IMR-90 (cell line): ENCODE data around the gene SEMA6A. TPM values are rescaled to one million over a fixed set of nuclear protein-coding genes. Genes with fewer than 3 reads are reported as not detected.

Source experiments
- ATAC-seq: fragments of 200-7000 bp; cut with Tn5 transposase; 2 replicates; pipeline ENCODE4 v1.9.1; 2020; ENCODE audit warnings: low read depth, mild to moderate bottlenecking, moderate library complexity
- BruUV-seq: library from RNA; stranded (reverse); fragments of 400-500 nt; replicated peaks from 2 replicates; lab custom pipeline; 2021; lab: Mats Ljungman, UMichigan
- CTCF ChIA-PET: fragments of 300-600 bp; formaldehyde crosslinking; extraction: SDS; loops from one replicate; lab custom pipeline; 2021; ENCODE audit warnings: antibody characterized with exemption; lab: Yijun Ruan, JAX
- POLR2A ChIA-PET: fragments of 300-600 bp; sonication (Branson Sonifier 250); formaldehyde crosslinking; loops from one replicate; lab custom pipeline; 2022; ENCODE audit warnings: antibody characterized with exemption; ENCODE audit not compliant: unreplicated experiment; lab: Charles Lee
- DNase-seq: peaks from one replicate; pipeline ENCODE4 v3.0.0; 2013
- H2AFZ ChIP-seq: replicated peaks from 2 replicates; pipeline ENCODE3; 2013; ENCODE audit warnings: low read length, mild to moderate bottlenecking; ENCODE audit not compliant: poor library complexity
- H2AK5ac ChIP-seq: 2 replicates; pipeline ENCODE4 v1.6.1; 2013; ENCODE audit warnings: low read depth, low read length, inconsistent platforms
- H2AK9ac ChIP-seq: replicated peaks from 2 replicates; pipeline ENCODE3; 2013; ENCODE audit warnings: mild to moderate bottlenecking, low read depth, low read length, moderate library complexity; ENCODE audit not compliant: poor library complexity
- H2BK120ac ChIP-seq: 2 replicates; pipeline ENCODE4 v1.6.1; 2013; ENCODE audit warnings: low read depth, low read length, inconsistent platforms
- H2BK15ac ChIP-seq: 3 replicates; pipeline ENCODE4 v1.6.1; 2013; ENCODE audit warnings: low read depth, low read length, inconsistent platforms
- H2BK20ac ChIP-seq: 2 replicates; pipeline ENCODE4 v1.6.1; 2013; ENCODE audit warnings: low read depth, mild to moderate bottlenecking, inconsistent platforms, low read length, moderate library complexity
- H2BK5ac ChIP-seq: 2 replicates; pipeline ENCODE4 v1.6.1; 2013; ENCODE audit warnings: mild to moderate bottlenecking, low read depth, low read length, inconsistent platforms; ENCODE audit not compliant: poor library complexity, severe bottlenecking
- H3K14ac ChIP-seq: replicated peaks from 2 replicates; pipeline ENCODE4 v1.6.1; 2013; ENCODE audit warnings: low read depth, low read length, inconsistent platforms
- H3K18ac ChIP-seq: 2 replicates; pipeline ENCODE4 v1.6.1; 2013; ENCODE audit warnings: low read depth, low read length, control low read depth
- H3K23ac ChIP-seq: 2 replicates; pipeline ENCODE4 v1.6.1; 2013; ENCODE audit warnings: low read depth, low read length, inconsistent platforms
- H3K27ac ChIP-seq: 2 replicates; pipeline ENCODE4 v1.5.1; 2013; ENCODE audit warnings: mild to moderate bottlenecking, control low read depth, low read length; ENCODE audit not compliant: insufficient read depth
- H3K27me3 ChIP-seq: 2 replicates; pipeline ENCODE4 v1.6.1; 2013; ENCODE audit warnings: low read length; ENCODE audit not compliant: control insufficient read depth, insufficient read depth
- H3K36me3 ChIP-seq: 2 replicates; pipeline ENCODE4 v1.6.1; 2013; ENCODE audit warnings: low read length, mixed read lengths; ENCODE audit not compliant: control insufficient read depth, insufficient read depth
- H3K4ac ChIP-seq: 2 replicates; pipeline ENCODE4 v1.6.1; 2013; ENCODE audit warnings: low read depth, low read length, inconsistent platforms
- H3K4me1 ChIP-seq: 2 replicates; pipeline ENCODE4 v1.6.1; 2013; ENCODE audit warnings: low read length, mixed read lengths; ENCODE audit not compliant: control insufficient read depth, insufficient read depth
- H3K4me2 ChIP-seq: 2 replicates; pipeline ENCODE4 v1.6.1; 2013; ENCODE audit warnings: low read depth, mild to moderate bottlenecking, control low read depth, low read length, moderate library complexity
- H3K4me3 ChIP-seq: 2 replicates; pipeline ENCODE4 v1.5.1; 2013; ENCODE audit warnings: low read depth, mild to moderate bottlenecking, control low read depth, low read length, moderate library complexity; ENCODE audit not compliant: insufficient read depth
- H3K56ac ChIP-seq: 2 replicates; pipeline ENCODE4 v1.6.1; 2013; ENCODE audit warnings: low read length, inconsistent platforms; ENCODE audit not compliant: insufficient read depth; ENCODE audit errors: extremely low read depth
- H3K79me1 ChIP-seq, 2 experiments: 2 replicates each; pipeline ENCODE4 v1.6.1; 2013; ENCODE audit warnings: low read length in 2 of 2, inconsistent platforms in 1 of 2, low read depth in 1 of 2
- H3K9ac ChIP-seq: 2 replicates; pipeline ENCODE4 v1.6.1; 2013; ENCODE audit warnings: low read depth, low read length, control low read depth
- H3K9me1 ChIP-seq: 2 replicates; pipeline ENCODE4 v1.6.1; 2013; ENCODE audit warnings: low read length, inconsistent platforms; ENCODE audit not compliant: insufficient read depth
- H3K9me3 ChIP-seq: 2 replicates; pipeline ENCODE4 v1.6.1; 2013; ENCODE audit warnings: low read length; ENCODE audit not compliant: control insufficient read depth, insufficient read depth
- H4K20me1 ChIP-seq: 2 replicates; pipeline ENCODE4 v1.6.1; 2013; ENCODE audit warnings: low read length, inconsistent platforms; ENCODE audit not compliant: insufficient read depth
- H4K5ac ChIP-seq: 2 replicates; pipeline ENCODE4 v1.6.1; 2013; ENCODE audit warnings: mild to moderate bottlenecking, low read depth, low read length, control low read depth
- H4K8ac ChIP-seq, 2 experiments: 2 replicates each; pipeline ENCODE4 v1.6.1; 2013; ENCODE audit warnings: low read depth in 2 of 2, low read length in 2 of 2, control low read depth in 1 of 2, inconsistent platforms in 1 of 2
- H4K91ac ChIP-seq: 2 replicates; pipeline ENCODE4 v1.6.1; 2013; ENCODE audit warnings: low read depth, low read length, inconsistent platforms; ENCODE audit not compliant: insufficient read depth
- CEBPB ChIP-seq: IDR thresholded peaks from 2 replicates; pipeline ENCODE4 v1.6.1; 2012; ENCODE audit warnings: low read depth, low read length, improper control_type of control experiment
- MAFK ChIP-seq: IDR thresholded peaks from 2 replicates; pipeline ENCODE4 v1.6.1; 2012; ENCODE audit warnings: low read depth, low read length, improper control_type of control experiment
- MAZ ChIP-seq: IDR thresholded peaks from 2 replicates; pipeline ENCODE4 v1.6.1; 2012; ENCODE audit warnings: low read depth, mild to moderate bottlenecking, low read length, improper control_type of control experiment, moderate library complexity, borderline replicate concordance
- NFE2L2 ChIP-seq: fragments of 150-350 bp; IDR thresholded peaks from 2 replicates; pipeline ENCODE4 v1.6.1; 2016; ENCODE audit warnings: low read depth, mild to moderate bottlenecking, low read length
- POLR2A ChIP-seq: IDR thresholded peaks from 2 replicates; pipeline ENCODE4 v1.6.1; 2012; ENCODE audit warnings: mild to moderate bottlenecking, low read depth, low read length
- RCOR1 ChIP-seq: IDR thresholded peaks from 2 replicates; pipeline ENCODE4 v1.6.1; 2012; ENCODE audit warnings: mild to moderate bottlenecking, low read length, improper control_type of control experiment; ENCODE audit not compliant: insufficient replicate concordance
- RFX5 ChIP-seq: IDR thresholded peaks from 2 replicates; pipeline ENCODE4 v1.8.0; 2012; ENCODE audit warnings: low read depth, mild to moderate bottlenecking, low read length, moderate library complexity
- SMC3 ChIP-seq: fragments of 150-350 bp; IDR thresholded peaks from 2 replicates; pipeline ENCODE4 v1.6.1; 2016; ENCODE audit warnings: low read depth, mild to moderate bottlenecking, antibody characterized with exemption, low read length, moderate library complexity
- WGBS, 2 experiments: methylation state at CpG; one replicate each; pipeline versions ENCODE4 v1.1.5 to v1.1.7; 2013; ENCODE audit warnings: missing lambda C conversion rate in 2 of 2; ENCODE audit not compliant: insufficient read length in 1 of 2; ENCODE audit errors: extremely low coverage in 2 of 2; 5-methylcytosine and 5-hydroxymethylcytosine counted together
- dilution Hi-C: fragments of 300-500 bp; cut with HindIII; formaldehyde crosslinking; loops from one replicate; pipeline ENCODE4 v1.14.3; 2018; ENCODE audit warnings: low sequenced_read_pairs; ENCODE audit not compliant: unreplicated experiment
- in situ Hi-C: fragments of 300-500 bp; cut with MboI; formaldehyde crosslinking; loops from 3 replicates; pipeline ENCODE4 v1.14.3; 2019; ENCODE audit warnings: low sequenced_read_pairs, inconsistent platforms, mixed read lengths
- intact Hi-C: fragments of 100-400 bp; cut with micrococcal nuclease; formaldehyde crosslinking; loops from 2 replicates; pipeline ENCODE4 v1.10.0; 2022
- polyA plus RNA-seq, 3 experiments: library from polyadenylated mRNA; depleted of rRNA; stranded (reverse); fragments of >200 nt; gene quantifications; 2 replicates each; pipeline ENCODE4 v1.2.3, GENCODE V29; 2012; ENCODE audit warnings: low replicate concordance in 1 of 3
- total RNA-seq: library from RNA; depleted of rRNA; stranded (reverse); fragments of >200 nt; gene quantifications from 2 replicates; pipeline ENCODE4 v1.2.3, GENCODE V29; 2012
- TF ChIP-seq, protein P1 (sequence below): conservative IDR thresholded peaks from 2 replicates; pipeline ENCODE4 v1.5.1; 2012; ENCODE audit warnings: mild to moderate bottlenecking, low read depth, low read length, improper control_type of control experiment
- TF ChIP-seq, protein P2 (sequence below): fragments of 150-350 bp; IDR thresholded peaks from 2 replicates; pipeline ENCODE4 v1.6.1; 2017; ENCODE audit warnings: mild to moderate bottlenecking, antibody characterized with exemption, low read length, low read depth

Gene SEMA6A
- total and polyA plus RNA-seq, 2 of the 4 experiments (the other 2 are of a cell fraction), result 0.27 to 0.36 TPM

DNA sequence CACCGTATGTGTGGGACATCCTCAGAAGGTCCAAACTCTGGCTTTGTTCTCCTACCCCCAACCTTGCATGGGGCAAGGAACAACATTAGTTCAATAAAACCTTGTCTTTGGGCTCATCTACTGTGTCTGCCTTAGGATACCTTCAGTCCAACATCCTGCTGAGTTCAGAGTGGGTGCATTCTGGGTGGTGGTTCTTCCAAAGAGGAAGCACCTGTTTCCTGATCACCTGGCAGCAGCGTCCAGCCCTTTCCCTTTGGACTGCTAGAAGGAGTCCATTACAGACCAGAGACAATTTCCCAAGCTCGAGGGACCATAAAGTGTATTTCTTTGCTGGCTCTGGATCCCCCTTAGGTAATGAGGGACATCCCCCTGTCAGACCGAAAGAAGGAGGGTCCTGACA, 154.1 kb downstream of the SEMA6A start:
- Histone ChIP-seq H2AK5ac (no peak overlapping the region), H3K4me1 (no peaks in the 10 kb centered on the region), H3K9ac (no peak overlapping the region), H4K8ac (no peak overlapping the region), H4K20me1 (no peaks in the 10 kb centered on the region), H3K18ac (no peak overlapping the region), H4K5ac (no peak overlapping the region), H3K4me2 (no peak overlapping the region), H3K9me3 (no peaks in the 10 kb centered on the region), H3K23ac (no peak overlapping the region), H2BK5ac (no peak overlapping the region), H3K27me3 (no peaks in the 10 kb centered on the region), H3K79me1 (no peaks in the 10 kb centered on the region), H3K9me1 (no peaks in the 10 kb centered on the region), H4K91ac (no peak overlapping the region), H3K4me3 (no peak overlapping the region), H2AFZ (no peak overlapping the region), H2AK9ac (no peak overlapping the region), H2BK20ac (no peak overlapping the region), H3K36me3 (no peaks in the 10 kb centered on the region), H2BK15ac (no peak overlapping the region), H3K14ac (no peak overlapping the region), H2BK120ac (no peak overlapping the region), H3K27ac (no peak overlapping the region), H3K56ac (no peak overlapping the region), H3K4ac (no peak overlapping the region)
- ChIA-PET CTCF (no interaction called here), POLR2A (no interaction called here)
- DNase-seq (no peak), ATAC-seq (no peak)
- BruUV-seq, result no TSS peak
- in situ Hi-C loops, result no loop called here
- no CpG with 5 or more reads among the region's 4 CpGs for WGBS, 2 experiments
- intact Hi-C loops, result no loop called here
- TF ChIP-seq POLR2A (no peak), RFX5 (no peak), CEBPB (no peak), SMC3 (no peak), RCOR1 (no peak), MAZ (no peak), MAFK (no peak), NFE2L2 (no peak)
- TF ChIP-seq, protein P1, sequence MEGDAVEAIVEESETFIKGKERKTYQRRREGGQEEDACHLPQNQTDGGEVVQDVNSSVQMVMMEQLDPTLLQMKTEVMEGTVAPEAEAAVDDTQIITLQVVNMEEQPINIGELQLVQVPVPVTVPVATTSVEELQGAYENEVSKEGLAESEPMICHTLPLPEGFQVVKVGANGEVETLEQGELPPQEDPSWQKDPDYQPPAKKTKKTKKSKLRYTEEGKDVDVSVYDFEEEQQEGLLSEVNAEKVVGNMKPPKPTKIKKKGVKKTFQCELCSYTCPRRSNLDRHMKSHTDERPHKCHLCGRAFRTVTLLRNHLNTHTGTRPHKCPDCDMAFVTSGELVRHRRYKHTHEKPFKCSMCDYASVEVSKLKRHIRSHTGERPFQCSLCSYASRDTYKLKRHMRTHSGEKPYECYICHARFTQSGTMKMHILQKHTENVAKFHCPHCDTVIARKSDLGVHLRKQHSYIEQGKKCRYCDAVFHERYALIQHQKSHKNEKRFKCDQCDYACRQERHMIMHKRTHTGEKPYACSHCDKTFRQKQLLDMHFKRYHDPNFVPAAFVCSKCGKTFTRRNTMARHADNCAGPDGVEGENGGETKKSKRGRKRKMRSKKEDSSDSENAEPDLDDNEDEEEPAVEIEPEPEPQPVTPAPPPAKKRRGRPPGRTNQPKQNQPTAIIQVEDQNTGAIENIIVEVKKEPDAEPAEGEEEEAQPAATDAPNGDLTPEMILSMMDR, result no peak
- TF ChIP-seq, protein P2, sequence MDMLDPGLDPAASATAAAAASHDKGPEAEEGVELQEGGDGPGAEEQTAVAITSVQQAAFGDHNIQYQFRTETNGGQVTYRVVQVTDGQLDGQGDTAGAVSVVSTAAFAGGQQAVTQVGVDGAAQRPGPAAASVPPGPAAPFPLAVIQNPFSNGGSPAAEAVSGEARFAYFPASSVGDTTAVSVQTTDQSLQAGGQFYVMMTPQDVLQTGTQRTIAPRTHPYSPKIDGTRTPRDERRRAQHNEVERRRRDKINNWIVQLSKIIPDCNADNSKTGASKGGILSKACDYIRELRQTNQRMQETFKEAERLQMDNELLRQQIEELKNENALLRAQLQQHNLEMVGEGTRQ, result no peak
- dilution Hi-C loops, result no loop called here
